Pancreas (tissue), 10 donors: ENCODE measurements around the gene ACTRT2. TPM values are rescaled to one million over a fixed set of nuclear protein-coding genes. Genes with fewer than 3 reads are reported as not detected.

Experiments
- ATAC-seq, 4 donors: fragments of 200-7000 bp; cut with Tn5 transposase; one replicate each; pipeline versions ENCODE4 v1.8.0 to v1.9.1; 2020; ENCODE audit warnings: mild to moderate bottlenecking in 4 of 4, moderate library complexity in 4 of 4
- DNase-seq, 6 donors: peaks; one replicate each; pipeline ENCODE4 v3.0.0-alpha.2; 2020
- FAIRE-seq: peaks from 2 replicates; lab custom pipeline; 2012; peaks lifted over from hg19 to GRCh38; lab: Jason Lieb, UNC
- H3K27ac ChIP-seq, 4 donors: fragments of 200-600 bp; sonication (generic); 1 replicate in 3 of 4; 2 replicates in 1 of 4; pipeline versions ENCODE4 v1.5.0 to v1.8.0; 2020
- H3K27me3 ChIP-seq, 4 donors: fragments of 200-600 bp; one replicate each; pipeline ENCODE4 v1.8.0; 2021
- H3K36me3 ChIP-seq, 3 donors: fragments of 200-600 bp; sonication (generic) in 1 of 3; one replicate each; pipeline versions ENCODE4 v1.5.0 to v1.8.0; 2020 to 2021
- H3K4me1 ChIP-seq, 3 donors: fragments of 200-600 bp; one replicate each; pipeline ENCODE4 v1.8.0; 2021
- H3K4me3 ChIP-seq, 4 donors: fragments of 200-600 bp; sonication (generic) in 2 of 4; one replicate each; pipeline versions ENCODE4 v1.5.0 to v1.8.0; 2020 to 2021
- H3K9me3 ChIP-seq, 4 donors: fragments of 200-600 bp; one replicate each; pipeline ENCODE4 v1.8.0; 2021
- WGBS, 2 donors: extraction: QIAGEN DNeasy Blood & Tissue Kit; methylation state at CpG; one replicate each; pipeline ENCODE4 v1.1.7; 2013; 5-methylcytosine and 5-hydroxymethylcytosine counted together
- intact Hi-C, 3 donors: fragments of 100-400 bp; cut with DNase I; formaldehyde crosslinking; loops; one replicate each; pipeline versions ENCODE4 v1.11.1 to v1.14.2; 2022
- polyA plus RNA-seq, 2 donors: library from polyadenylated mRNA; stranded (reverse); fragments of 200-250 nt; gene quantifications; one replicate each; pipeline ENCODE4 v1.2.3, GENCODE V29; 2013
- total RNA-seq, 6 donors: library from RNA; stranded (reverse); fragmentation: NEBNext Ultra II Directional in 4 of 6; extraction: Animal tissue kit (Norgen Biotek cat#: 25700) in 4 of 6; gene quantifications; one replicate each; pipeline versions ENCODE4 v1.2.1 to v1.2.4, GENCODE V29; 2021 to 2023
- TF ChIP-seq, protein P1 (sequence below), 4 donors: fragments of 200-600 bp; sonication (generic) in 3 of 4; IDR thresholded peaks; one replicate each; pipeline versions ENCODE4 v1.5.0 to v1.8.0; 2021; ENCODE audit warnings: antibody characterized with exemption in 4 of 4
- donor health status: healthy with polysubstance abuse.
- donor health status: DM: no; HTN: no; CAD: no; lungs with moderate emphysema.
- donor health status: DM: no; HTN: no; CAD: no.
- donor health status: control.
- donor health status: control.
- donor health status: Bipolar disorder and iron deficiency.
- donor health status: DM: yes; HTN: yes; CAD: no.
- donor health status: DM: no; HTN: no; CAD: no.
- donor health status: DM: no; HTN: no; CAD: no.
- donor health status: DM: yes; HTN: yes; CAD: no.

The ACTRT2 gene
- total and polyA plus RNA-seq, 8 donors: not detected

DNA sequence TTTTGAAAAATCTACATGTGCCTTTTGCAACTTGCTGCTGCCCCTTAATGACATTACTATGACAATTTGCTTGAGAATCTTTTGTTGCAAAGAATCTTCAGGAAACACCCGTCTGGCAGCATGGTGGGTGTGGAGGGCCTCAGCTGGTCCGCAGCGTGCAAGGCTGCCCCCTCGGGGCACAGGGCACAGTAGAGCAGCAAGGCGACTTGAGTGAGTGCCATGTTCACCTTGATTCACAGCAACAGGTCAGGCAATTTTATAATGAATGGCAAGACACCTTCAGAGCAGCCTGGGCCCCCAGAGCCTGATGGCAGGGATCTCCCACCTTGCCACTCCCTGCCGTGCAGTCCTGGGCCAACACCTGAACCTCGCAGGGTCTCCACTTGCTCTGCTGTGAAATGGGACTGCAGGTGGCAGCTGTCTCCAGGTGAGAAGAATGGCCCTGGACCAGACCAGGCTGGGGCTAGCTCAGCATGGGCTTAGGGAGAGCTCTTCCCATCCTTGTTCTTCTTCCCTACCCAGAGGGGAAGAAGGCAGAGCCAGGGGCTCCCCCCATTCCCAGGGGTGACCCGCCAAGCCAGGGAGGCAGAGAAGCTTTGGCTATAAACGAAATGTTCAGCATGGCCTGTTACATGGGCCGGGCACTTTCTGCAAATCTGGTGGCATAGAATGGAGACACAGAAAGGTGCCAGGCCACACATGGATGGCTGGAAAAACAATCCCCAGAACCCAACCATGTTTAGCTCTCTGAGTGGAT is 34.5 kb upstream of the ACTRT2 start:
- intact Hi-C loops: no loop called here
- TF ChIP-seq, protein P1, sequence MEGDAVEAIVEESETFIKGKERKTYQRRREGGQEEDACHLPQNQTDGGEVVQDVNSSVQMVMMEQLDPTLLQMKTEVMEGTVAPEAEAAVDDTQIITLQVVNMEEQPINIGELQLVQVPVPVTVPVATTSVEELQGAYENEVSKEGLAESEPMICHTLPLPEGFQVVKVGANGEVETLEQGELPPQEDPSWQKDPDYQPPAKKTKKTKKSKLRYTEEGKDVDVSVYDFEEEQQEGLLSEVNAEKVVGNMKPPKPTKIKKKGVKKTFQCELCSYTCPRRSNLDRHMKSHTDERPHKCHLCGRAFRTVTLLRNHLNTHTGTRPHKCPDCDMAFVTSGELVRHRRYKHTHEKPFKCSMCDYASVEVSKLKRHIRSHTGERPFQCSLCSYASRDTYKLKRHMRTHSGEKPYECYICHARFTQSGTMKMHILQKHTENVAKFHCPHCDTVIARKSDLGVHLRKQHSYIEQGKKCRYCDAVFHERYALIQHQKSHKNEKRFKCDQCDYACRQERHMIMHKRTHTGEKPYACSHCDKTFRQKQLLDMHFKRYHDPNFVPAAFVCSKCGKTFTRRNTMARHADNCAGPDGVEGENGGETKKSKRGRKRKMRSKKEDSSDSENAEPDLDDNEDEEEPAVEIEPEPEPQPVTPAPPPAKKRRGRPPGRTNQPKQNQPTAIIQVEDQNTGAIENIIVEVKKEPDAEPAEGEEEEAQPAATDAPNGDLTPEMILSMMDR (IDR thresholded peaks at IDR 0.05): no peak

DNA sequence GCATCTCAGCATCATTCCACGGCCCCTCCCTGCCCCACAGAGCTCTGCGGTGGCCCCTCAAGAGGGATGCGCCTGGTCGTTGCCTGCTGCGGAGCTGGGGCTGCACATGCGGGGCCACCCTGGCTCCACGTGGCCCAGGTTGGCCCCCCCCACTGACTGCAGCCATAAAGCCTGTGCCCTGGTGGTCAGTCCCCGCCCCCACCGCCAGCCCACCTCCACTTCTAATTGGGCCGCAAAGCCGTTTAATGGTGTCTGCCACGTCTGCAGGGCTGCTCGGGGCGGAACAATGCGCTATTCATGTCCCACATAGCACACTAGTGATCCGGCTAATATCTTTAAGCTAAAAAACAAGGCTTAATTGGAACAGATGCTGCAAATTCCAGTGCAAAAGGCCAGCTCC is 33.5 kb upstream of the ACTRT2 start:
- Histone ChIP-seq H3K4me1 (no peaks in the 10 kb centered on the region), H3K4me3 (no peak overlapping the region), H3K27ac (no peak overlapping the region), H3K36me3 (no peaks in the 10 kb centered on the region), H3K27me3 (no peaks in the 10 kb centered on the region), H3K9me3 (no peaks in the 10 kb centered on the region)
- WGBS, 2 donors: 79 to 85% methylated on average over 16 of the region's 16 CpGs
- intact Hi-C loops: no loop called here
- TF ChIP-seq, protein P1 (IDR thresholded peaks at IDR 0.05): no peak
- DNase-seq (no peak), FAIRE-seq (no peak), ATAC-seq (no peak)

More for the DNA sequence above, 34.5 kb upstream of the ACTRT2 start:
- Histone ChIP-seq H3K9me3 (no peaks in the 10 kb centered on the region), H3K27me3 (no peaks in the 10 kb centered on the region), H3K27ac (no peak overlapping the region), H3K36me3 (no peaks in the 10 kb centered on the region), H3K4me1 (no peaks in the 10 kb centered on the region), H3K4me3 (no peak overlapping the region)
- 79 to 89% methylated on average over 10 of the region's 10 CpGs for WGBS, 2 donors
- FAIRE-seq (no peak), ATAC-seq (no peak), DNase-seq (no peak)

DNA sequence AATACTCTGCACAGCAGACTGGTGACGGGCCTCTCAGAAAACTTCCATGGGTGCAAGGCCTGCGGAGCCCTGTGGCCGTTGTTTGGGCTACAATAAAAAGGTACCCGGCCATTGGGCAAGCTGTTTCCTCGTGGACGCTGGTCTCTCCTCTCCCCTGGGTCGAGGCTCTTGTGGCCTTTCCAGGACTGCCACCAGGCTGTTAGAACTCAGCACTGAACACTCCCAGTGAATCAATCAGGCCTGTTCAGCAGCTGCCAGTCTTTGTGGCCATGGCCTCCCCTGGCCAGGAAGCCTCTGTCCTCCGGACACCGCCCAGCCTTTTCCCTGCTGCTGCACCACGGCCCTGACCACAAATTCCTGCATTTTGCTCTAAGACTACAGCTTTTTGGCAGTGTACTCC is 33.0 kb upstream of the ACTRT2 start:
- no peak overlapping the region for H3K27ac ChIP-seq
- intact Hi-C loops: no loop called here
- H3K27me3 ChIP-seq: no peaks in the 10 kb centered on the region
- TF ChIP-seq, protein P1 (IDR thresholded peaks at IDR 0.05): no peak
- 76 to 90% methylated on average over 10 of the region's 10 CpGs for WGBS, 2 donors
- no peak overlapping the region for H3K4me3 ChIP-seq
- FAIRE-seq: no peak
- no peaks in the 10 kb centered on the region for H3K9me3 ChIP-seq
- no peaks in the 10 kb centered on the region for H3K36me3 ChIP-seq
- no peak for DNase-seq
- no peak for ATAC-seq
- H3K4me1 ChIP-seq: no peaks in the 10 kb centered on the region

DNA sequence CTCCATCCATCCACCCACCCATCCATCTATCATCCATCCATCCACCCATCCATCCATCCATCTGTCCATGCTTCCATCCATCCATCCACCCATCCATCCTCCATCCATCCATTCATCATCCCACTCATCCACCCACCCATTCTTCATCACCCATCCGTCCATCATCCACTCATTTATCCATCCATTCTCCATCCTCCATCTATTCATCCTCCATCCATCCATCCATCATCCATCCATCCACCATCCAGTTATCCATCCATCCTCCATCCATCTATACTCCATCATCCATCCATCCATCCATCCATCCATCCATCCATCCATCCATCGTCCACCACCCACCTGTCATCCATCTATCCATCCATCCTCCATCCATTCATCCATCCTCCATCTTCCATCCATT is 32.1 kb upstream of the ACTRT2 start:
- Histone ChIP-seq H3K4me3 (no peak overlapping the region), H3K27ac (no peak overlapping the region), H3K9me3 (no peaks in the 10 kb centered on the region), H3K36me3 (no peaks in the 10 kb centered on the region), H3K4me1 (no peaks in the 10 kb centered on the region), H3K27me3 (no peaks in the 10 kb centered on the region)
- TF ChIP-seq, protein P1 (IDR thresholded peaks at IDR 0.05): no peak
- ATAC-seq: no peak
- 65 to 68% methylated on average over 2 of the region's 2 CpGs for WGBS, 2 donors
- no peak for FAIRE-seq
- intact Hi-C loops: no loop called here
- DNase-seq: no peak

DNA sequence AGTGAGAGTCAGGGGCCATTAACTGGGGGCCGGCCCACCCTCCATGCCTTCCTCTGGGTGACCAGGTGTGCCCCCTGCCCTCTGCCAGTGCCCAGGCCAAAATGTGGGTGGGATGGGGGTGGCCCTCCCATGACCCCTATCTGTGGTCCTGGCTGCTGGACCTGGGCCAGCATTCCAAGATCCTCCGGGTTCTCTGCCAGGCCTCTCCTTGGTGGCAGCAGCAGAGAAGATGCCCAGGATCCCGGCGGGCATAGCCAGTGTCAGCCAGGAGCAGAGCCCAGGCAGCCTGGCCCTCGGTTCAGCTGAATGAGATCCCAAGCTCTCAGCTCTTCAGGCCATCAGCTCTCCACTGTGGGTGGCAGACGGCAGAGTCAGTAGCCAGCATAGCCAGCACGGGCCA is 31.3 kb upstream of the ACTRT2 start:
- DNase-seq (peak in 1 of 6 donors; percentile 52), FAIRE-seq (no peak), ATAC-seq (no peak)
- Histone ChIP-seq H3K27me3 (no peaks in the 10 kb centered on the region), H3K4me1 (no peaks in the 10 kb centered on the region), H3K9me3 (no peaks in the 10 kb centered on the region), H3K27ac (no peak overlapping the region), H3K36me3 (no peaks in the 10 kb centered on the region), H3K4me3 (no peak overlapping the region)
- TF ChIP-seq, protein P1 (IDR thresholded peaks at IDR 0.05): no peak
- WGBS, 2 donors: 72 to 85% methylated on average over 7 of the region's 7 CpGs
- intact Hi-C loops: no loop called here
